HG02840 (cell line): ENCODE results near the gene SMARCA4.
"Not testable (repeated sequence)": the region's sequence is repeated elsewhere in the genome, so short reads cannot be mapped to it uniquely, and the experiment has no call there.

ENCODE experiments used
- ATAC-seq: cut with Tn5 transposase; IDR thresholded peaks from one replicate; pipeline ENCODE4 v1.9.1; 2021; ENCODE audit warnings: mild to moderate bottlenecking, moderate library complexity, moderate number of reproducible peaks; ENCODE audit not compliant: unreplicated experiment, low FRiP score

The SMARCA4 gene

DNA sequence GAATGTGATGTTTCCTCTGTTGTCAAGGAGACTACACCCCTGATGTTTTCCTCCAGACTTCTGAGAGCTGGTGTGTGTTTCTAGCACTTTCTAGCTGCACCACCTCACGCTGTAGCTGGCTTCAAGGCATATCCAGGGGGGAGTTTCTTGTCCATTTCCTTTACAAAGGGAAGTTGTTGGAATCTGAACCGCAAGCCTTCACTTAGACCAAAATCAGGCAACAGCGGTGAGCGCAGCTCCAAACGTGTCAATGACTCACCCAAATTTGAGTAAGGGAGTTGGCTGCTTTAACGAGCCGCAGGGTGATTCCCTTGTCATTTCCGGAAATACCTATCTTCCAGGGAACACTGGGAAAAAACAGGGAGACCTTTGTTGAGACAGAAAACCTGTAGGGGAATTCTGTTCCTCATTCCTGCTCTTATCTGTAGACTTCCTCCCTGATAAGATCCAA lies 130.9 kb downstream of the SMARCA4 start:
- no peak for ATAC-seq

DNA sequence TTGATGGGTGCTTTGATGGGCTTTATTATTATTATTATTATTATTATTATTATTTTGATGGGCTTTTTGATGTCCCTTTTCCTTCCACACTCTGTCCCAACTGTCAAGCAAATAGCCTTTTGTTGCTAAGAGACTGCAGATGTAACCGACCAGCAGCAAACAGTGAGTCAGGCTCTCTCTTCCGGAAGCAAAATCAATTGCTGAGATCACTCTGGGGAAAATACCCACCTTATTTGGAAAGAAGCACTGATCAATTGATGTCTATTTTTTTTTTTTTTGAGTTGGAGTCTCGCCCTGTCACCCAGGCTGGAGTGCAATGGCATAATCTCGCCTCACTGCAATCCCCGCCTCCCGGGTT lies 131.3 kb downstream of the SMARCA4 start:
- no peak for ATAC-seq

DNA sequence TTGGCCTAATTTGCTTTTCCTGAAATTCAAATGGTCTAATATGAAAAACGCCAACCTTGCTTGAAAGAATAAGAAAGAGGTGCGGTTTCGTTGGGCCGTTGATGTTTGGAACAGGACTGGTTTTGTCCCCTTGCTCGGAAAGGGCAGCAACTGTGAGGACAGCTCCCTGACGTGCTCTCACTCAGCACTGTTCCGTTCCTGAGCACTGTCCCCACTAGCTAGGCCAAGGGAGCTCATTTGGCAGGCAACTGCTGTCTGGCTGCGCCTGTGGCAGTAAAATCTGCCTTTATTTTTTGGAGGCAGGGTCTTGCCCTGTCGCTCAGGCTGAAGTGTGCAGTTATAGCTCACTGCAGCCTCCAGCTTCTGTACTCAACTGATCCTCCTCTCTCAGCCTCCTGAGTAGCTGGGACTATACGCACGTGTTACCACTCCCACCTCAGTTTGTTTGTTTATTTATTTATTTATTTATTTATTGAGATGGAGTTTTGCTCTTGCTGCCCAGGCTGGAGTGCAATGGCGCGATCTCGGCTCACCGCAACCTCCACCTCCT lies 132.9 kb downstream of the SMARCA4 start:
- no peak for ATAC-seq

DNA sequence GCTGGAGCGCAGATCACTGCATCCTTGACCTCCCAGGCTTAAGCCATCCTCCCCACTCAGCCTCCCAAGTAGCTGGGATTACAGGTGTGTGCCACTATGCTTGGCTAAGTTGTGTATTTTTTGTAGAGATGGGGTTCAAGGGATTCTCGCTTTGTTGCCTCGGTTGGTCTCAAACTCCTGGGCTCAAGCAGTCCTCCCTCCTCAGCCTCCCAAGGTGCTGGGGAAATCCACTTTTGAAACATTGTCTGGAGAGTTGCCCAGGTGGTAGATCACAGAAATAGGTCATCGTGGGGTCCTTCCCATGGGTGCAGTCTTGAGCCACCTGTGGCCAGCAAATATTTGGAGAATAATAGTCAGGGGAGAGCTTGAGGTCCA lies 133.7 kb downstream of the SMARCA4 start:
- no peak for ATAC-seq

DNA sequence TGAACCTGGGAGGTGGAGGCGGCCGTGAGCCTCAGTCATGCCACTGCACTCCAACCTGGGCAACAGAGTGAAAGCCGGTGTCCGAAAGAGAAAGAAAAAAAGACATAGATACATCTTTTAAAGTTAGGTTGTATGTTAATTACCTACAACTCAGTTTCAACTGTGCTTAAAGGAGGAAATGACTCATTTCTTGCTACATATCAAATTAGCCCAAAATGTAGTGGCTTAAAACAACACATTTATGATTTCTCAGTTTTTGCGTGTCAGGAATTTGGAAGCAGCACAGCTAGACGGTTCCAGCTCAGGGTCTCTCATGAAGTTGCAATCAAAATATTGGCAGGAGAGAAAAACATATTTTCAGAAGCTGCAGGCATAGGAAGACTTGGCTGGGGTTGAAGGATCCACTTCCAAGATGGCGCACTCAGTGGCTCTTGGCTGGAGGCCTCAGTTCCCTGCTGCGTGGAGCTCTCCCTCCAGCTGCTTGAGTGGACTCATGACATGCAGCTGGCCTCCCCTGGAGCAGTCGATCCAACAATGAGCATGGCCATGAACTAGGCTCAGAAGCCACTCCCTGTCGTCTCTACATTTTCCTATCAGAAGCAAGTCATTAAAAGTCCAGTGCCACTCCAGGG lies 135.5 kb downstream of the SMARCA4 start:
- peak; percentile 31 for ATAC-seq

DNA sequence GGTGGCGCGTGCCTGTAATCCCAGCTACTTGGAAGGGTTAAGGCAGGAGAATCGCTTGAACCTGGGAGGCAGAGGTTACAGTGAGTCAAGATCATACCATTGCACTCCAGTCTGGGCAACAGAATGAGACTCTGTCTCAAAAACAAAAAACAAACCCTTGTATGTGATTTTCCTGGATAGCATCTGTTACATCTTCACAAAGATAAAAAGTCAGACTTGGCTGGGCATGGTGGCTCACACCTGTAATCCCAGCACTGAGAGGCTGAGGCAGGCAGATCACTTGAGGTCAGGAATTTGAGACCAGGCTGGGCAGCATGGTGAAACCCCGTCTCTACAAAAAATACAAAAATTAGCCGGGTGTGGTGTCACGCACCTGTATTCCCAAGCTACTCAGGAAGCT lies 136.5 kb downstream of the SMARCA4 start:
- ATAC-seq: not testable (repeated sequence)

DNA sequence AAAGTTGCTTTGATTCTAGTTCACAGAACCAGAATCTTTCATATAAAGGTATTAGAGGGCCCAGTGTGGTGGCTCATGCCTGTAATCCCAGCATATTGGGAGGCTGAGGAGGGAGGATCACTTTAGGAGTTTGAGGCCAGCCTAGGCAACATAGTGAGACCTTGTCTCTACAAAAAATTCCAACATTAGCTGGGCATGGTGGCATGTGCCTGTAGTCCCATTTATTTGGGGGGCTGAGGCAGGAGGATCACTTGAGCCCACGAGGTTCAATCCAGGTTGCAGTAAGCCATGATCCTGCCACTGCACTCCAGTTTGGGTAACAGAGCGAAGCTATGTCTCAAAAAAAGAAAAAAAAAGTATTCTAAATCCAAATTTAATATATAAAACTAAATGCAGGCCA lies 137.5 kb downstream of the SMARCA4 start:
- ATAC-seq: no peak

DNA sequence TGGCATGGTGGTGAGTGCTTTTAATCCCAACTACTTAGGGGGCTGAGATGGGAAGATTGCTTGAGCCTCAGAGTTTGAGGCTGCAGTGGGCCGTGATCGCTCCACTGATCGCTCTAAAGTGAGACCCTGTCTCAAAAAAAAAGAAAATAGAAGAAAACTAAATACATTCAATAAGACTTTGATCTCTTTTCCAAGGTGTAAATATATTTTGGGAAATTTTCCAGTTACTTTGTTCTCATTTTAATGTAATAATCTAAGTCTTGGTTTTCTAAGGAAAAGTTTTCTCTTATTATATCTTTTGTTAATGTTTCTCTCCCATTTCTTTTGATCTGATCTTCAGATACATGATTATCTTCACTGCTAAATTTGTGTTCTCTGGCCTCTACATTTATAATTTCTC lies 138.0 kb downstream of the SMARCA4 start:
- ATAC-seq: no peak

DNA sequence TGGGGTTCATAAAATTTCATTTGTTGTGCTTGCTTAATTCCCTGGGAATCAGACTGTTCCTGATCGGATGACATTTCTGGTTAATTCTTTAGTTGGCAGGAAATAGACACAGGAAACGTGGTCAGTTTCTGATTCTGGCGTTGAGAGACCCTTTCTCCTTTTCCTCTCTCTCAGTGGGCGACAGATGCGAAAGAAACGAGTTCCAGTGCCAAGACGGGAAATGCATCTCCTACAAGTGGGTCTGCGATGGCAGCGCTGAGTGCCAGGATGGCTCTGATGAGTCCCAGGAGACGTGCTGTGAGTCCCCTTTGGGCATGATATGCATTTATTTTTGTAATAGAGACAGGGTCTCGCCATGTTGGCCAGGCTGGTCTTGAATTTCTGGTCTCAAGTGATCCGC lies 139.2 kb downstream of the SMARCA4 start:
- no peak for ATAC-seq

DNA sequence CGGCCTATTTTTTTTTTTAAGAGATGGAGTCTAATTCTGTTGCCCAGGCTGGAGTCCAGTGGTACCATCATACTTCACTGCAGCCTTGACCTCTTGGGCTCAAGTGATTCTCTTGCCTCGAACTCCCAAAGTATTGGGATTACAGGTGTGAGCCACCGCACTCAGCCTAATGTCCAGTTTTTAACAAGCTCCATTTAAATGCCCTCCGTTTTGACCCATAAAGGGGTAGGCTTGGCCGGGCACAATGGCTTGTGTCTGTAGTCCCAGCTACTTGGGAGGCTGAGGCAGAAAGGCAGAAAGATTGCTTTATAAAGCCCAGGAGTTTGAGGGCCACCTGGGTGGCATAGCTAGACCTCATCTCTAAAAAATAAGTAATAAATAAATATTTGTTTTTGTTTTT lies 140.2 kb downstream of the SMARCA4 start:
- ATAC-seq: no peak

DNA sequence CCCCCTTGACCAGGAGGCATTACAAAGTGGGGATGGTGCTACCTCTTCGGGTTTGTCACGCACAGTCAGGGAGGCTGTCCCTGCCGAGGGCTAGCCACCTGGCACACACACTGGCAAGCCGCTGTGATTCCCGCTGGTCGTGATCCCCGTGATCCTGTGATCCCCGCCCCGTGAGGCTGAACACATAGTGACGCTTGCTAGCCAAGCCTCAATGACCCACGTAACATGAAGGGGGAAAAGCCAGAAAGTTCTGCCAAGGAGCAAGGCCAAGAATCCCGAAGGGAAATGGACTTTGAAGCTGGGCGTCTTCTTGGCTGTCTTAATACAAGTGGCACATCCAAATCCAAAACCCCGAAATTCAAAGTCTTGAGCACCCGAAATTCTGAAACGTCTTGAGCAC lies 142.1 kb downstream of the SMARCA4 start:
- no peak for ATAC-seq

DNA sequence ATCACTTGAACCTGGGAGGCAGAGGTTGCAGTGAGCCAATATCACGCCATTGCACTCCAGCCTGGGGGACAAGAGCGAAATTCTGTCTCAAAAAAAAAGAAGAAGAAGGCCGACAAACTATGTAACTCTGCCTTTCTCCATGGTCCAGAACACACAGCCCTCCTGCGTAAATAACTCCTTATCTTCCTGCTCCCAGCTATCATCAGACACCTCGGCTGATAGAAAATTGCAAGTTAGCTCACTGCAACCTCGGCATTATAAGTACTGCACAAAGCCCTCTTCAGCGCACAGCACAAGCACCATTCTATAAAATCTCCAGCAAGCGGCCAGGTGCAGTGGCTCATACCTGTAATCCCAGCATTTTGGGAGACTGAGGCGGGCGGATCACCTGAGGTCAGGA lies 142.8 kb downstream of the SMARCA4 start:
- not testable (repeated sequence) for ATAC-seq

DNA sequence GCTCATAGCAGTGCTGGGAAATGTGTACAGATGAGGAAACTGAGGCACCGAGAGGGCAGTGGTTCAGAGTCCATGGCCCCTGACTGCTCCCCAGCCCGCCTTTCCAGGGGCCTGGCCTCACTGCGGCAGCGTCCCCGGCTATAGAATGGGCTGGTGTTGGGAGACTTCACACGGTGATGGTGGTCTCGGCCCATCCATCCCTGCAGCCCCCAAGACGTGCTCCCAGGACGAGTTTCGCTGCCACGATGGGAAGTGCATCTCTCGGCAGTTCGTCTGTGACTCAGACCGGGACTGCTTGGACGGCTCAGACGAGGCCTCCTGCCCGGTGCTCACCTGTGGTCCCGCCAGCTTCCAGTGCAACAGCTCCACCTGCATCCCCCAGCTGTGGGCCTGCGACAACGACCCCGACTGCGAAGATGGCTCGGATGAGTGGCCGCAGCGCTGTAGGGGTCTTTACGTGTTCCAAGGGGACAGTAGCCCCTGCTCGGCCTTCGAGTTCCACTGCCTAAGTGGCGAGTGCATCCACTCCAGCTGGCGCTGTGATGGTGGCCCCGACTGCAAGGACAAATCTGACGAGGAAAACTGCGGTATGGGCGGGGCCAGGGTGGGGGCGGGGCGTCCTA lies 144.3 kb downstream of the SMARCA4 start:
- no peak for ATAC-seq

DNA sequence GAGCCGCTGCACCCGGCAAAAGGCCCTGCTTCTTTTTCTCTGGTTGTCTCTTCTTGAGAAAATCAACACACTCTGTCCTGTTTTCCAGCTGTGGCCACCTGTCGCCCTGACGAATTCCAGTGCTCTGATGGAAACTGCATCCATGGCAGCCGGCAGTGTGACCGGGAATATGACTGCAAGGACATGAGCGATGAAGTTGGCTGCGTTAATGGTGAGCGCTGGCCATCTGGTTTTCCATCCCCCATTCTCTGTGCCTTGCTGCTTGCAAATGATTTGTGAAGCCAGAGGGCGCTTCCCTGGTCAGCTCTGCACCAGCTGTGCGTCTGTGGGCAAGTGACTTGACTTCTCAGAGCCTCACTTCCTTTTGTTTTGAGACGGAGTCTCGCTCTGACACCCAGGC lies 145.6 kb downstream of the SMARCA4 start:
- ATAC-seq: no peak

DNA sequence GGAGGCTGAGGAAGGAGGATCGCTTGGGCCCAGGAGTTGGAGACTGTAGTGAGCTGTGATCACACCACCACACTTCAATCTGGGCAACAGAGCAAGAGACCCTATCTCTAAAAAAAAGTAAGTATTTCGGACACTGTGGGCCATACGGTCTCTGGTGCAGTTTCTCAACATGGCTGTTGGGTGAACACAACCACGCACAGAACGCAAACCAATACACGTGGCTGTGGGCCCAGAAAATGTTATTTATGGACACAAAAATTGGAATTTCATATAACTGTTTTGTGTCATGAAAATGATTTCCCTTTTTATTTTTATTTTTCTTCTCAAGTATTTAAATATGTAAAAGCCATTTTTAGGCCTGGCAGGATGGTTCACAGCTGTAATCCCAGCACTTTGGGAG lies 147.9 kb downstream of the SMARCA4 start:
- ATAC-seq: no peak

DNA sequence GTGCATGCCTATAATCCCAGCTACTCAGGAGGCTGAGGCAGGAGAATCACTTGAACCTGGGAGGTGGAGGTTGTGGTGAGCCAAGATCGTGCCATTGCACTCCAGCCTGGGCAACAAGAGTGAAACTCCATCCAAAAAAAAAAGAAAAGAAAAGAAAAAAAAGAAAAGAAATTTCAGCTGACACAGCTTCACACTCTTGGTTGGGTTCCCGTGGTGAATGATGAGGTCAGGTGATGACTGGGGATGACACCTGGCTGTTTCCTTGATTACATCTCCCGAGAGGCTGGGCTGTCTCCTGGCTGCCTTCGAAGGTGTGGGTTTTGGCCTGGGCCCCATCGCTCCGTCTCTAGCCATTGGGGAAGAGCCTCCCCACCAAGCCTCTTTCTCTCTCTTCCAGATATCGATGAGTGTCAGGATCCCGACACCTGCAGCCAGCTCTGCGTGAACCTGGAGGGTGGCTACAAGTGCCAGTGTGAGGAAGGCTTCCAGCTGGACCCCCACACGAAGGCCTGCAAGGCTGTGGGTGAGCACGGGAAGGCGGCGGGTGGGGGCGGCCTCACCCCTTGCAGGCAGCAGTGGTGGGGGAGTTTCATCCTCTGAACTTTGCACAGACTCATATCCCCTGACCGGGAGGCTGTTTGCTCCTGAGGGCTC lies 150.4 kb downstream of the SMARCA4 start:
- ATAC-seq: no peak

DNA sequence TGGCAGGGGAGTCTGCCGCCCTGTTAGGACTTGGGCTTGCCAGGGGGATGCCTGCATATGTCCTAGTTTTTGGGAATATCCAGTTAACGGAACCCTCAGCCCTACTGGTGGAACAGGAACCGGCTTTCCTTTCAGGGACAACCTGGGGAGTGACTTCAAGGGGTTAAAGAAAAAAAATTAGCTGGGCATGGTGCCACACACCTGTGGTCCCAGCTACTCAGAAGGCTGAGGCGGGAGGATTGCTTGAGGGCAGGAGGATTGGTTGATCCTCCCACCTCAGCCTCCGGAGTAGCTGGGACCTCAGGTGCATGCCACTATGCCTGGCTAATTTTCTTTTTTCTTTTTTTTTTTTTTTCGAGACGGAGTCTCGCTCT lies 150.9 kb downstream of the SMARCA4 start:
- ATAC-seq: no peak
